HG03280 (cell line): ENCODE measurements around the gene PLCD4.

ENCODE experiments used
- ATAC-seq: cut with Tn5 transposase; IDR thresholded peaks from one replicate; pipeline ENCODE4 v1.9.1; 2021; ENCODE audit warnings: mild to moderate bottlenecking, moderate library complexity; ENCODE audit not compliant: unreplicated experiment

The PLCD4 gene

GRCh38 chr2:218662377-218662776 is 54.7 kb downstream of the PLCD4 start:
- ATAC-seq, result no peak

- ATAC-seq, result no peak
Measured at GRCh38 chr2:218662827-218663226, 55.1 kb downstream of the PLCD4 start.

- ATAC-seq, result no peak
Measured at GRCh38 chr2:218663901-218664300, 56.2 kb downstream of the PLCD4 start.

- ATAC-seq, result no peak
Measured at GRCh38 chr2:218664653-218665052, 57.0 kb downstream of the PLCD4 start.

- ATAC-seq, result no peak
Measured at GRCh38 chr2:218671097-218671653, 63.5 kb downstream of the PLCD4 start.

GRCh38 chr2:218671654-218672566 is 64.2 kb downstream of the PLCD4 start, which contains the start of the genes RNF25 and STK36:
RNF25 (minus strand) TSS chr2:218672002; CDS start chr2:218671970, 32 bp downstream.
STK36 (plus strand) TSS chr2:218672086; CDS start chr2:218672830, 744 bp downstream.
- ATAC-seq, result peak; percentile 98

GRCh38 chr2:218679119-218679518 is 71.4 kb downstream of the PLCD4 start:
- no peak for ATAC-seq

- no peak for ATAC-seq
Measured at GRCh38 chr2:218680061-218680460, 72.4 kb downstream of the PLCD4 start.
